OCI-M1 (cell line): ENCODE results near the gene LRRC59.

Experiments
- DNase-seq: peaks from one replicate; lab custom pipeline; 2025; lab: John Stamatoyannopoulos, UW

The LRRC59 gene

DNA sequence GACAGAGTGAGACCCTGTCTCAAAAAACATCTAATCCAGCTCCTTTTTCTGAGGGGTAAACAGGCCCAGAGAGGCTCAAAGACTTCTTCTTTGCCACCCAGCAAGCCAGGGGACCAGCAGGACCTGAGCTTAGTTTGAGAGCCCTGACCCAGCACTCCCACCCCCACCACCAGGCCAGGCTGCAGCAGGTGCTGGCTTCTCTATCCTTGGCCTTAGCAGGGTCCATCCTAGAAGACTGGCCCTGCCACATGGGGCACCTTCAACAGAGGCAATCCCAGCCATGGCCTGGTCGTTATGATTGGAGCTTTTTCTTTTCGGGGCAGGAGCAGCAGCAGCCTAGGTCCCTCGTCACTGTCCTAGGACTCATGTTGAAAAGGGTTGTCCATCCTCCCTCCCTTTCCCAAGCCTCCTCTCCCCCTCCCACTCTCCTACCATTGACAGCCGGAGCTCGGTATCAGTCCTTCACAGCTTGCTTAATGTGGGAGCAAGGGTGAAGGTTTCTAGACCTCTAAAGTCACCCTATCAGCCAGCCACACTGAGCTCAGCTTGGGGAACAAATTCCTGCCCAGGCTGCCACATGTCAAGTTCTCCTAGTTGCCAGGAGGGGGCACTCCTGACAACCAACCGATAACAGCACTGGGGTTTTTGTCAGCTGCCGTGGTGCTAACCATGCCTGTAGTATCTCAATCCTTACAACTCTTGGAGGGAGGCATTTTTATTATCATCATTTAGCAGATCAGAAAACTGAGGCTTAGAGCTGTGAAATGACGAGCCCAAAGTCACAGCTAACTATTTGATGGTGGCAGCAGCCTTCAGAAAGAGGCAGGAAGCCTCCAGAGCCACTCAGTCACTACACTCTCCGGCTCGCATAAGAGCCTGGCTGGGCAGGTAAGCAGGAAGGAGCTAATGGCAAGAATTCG, 35.5 kb downstream of the LRRC59 start:
- peak; percentile 90 for DNase-seq

DNA sequence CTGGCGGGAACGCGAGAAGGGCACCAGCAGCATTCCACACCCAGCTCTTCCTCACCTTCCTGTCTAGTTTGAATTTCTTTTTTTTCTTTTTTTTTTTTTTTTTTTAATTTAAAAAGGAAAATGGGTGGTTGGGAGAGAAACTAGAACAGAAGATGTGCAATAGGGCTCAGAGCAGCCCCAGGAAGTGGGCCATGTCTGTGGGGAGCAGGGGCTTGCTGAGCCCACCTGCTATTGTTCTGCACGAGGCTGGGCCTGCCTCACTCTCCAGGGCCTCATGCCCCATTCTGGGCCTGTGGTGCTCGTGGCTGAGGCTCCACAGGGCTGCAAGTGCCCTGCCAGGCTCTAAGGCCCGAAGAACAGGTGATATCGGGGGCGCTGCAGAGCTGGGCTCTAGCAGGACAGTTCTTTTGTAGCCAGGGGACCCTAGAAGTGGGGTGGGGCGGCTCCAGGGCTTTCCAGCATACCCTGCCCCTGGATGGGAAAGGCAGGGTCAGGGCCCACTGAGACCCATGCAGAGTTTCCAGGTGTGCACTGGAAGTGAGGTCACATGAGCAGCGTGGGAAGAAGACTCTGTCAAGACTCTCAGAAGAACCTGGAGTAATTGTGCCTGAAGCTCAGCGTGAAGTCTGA, 36.7 kb downstream of the LRRC59 start:
- DNase-seq: no peak

DNA sequence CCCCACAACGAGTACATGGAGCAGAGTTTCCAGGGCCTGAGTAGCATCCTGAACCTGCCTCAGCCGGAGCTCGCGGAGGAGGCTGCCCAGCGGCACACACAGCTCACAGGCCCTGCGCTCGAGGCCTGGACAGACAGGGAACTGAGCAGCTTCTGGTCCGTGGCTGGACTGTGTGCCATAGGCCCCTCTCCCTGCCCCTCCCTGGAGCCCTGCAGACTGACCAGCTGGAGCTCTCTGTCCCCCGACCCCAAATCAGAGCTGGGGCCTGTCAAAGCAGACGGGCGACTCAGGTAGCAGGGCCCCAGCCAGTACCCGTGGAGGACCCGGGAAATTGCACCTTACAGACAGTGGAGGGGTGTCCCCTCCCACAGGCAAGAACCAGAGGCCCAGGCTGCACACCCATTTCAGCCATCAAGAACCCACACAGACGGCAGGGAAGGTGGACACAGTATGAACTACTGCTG, 37.3 kb downstream of the LRRC59 start:
- DNase-seq: no peak

DNA sequence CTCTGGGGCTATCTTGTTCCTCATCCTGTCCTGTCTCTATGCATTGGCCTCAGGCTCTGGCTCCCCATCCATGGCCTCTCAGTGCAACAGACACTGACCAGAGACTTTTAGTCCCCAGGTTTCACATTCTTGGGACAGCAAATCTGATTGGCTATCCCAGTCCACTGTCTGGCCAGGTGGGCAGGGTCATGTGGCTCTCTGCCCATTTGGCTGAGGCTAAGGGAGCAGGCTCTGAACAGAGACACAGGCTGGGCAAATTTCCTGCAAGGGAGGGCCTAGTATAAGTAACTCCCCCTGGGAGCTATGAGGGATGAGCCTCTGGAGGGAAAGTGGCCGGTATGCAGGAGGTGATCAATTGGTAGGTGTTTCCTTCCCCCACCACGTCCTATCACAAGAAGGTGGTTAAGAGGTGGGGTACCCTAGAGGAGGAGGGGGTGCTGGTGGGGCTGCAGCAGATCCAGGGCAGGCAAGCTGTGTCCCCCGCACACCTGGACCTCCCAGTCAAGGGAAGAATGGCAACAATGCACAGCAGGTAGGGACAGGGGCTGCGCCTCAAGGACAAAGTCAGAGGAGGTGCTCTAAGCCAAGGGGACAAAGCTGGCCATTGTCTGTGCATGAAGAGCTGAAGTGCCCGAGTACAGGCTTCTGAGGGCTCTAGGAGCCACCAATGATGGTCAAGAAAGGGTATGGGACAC, 38.2 kb downstream of the LRRC59 start:
- no peak for DNase-seq

DNA sequence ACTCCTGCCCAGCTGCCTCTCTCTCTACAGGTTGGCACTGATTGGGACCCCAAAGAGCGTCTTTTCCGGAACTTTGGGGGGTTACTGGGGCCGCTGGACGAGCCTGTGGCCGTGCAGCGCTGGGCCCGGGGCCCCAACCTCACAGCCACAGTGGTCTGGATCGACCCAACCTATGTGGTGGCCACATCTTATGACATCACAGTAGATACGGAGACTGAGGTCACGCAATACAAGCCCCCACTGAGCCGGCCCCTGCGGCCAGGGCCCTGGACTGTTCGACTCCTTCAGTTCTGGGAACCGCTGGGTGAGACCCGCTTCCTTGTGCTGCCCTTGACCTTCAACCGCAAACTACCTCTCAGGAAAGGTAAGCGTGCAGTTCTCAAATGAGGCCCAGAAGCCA, 39.1 kb downstream of the LRRC59 start:
- DNase-seq: no peak

DNA sequence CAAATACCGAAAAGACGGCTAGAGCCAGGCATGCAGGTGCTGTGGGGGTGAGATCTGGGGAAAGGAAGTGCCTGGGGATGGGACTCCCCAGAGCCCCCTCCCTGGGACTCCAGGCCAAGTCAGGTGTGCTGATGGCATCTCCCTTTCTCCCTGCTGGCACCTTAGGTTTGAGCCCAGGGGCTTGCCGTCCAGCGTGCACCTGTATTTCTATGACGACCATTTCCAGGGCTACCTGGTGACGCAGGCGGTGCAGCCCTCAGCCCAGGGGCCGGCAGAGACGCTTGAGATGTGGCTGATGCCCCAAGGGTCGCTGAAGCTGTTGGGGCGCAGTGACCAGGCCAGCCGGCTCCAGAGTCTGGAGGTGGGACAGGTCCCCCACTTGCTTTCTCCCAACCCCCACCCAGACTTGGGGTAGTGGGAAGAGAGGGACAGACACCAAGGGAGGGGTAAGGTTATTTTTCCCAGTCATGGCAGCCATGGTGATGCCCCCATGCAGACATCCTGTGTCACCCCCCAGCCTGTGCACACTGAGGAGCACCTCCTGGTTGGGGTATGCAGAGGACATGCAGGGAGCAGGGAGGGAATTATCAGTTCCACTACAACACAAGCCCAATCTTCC, 40.3 kb downstream of the LRRC59 start:
- DNase-seq: no peak

DNA sequence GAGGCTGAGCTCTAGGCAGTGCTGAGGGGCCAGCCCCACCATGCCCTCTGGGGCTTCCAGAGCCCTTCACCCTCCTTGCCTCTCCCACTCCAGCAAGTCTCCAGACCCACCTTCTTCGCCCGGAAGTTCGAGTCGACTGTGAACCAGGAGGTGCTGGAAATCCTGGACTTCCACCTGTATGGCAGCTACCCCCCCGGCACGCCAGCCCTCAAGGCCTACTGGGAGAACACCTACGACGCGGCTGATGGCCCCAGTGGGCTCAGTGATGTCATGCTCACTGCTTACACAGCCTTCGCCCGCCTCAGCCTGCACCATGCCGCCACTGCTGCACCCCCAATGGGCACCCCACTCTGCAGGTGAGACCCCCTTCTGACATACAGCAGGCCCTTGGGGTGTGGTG, 40.9 kb downstream of the LRRC59 start:
- DNase-seq: no peak

DNA sequence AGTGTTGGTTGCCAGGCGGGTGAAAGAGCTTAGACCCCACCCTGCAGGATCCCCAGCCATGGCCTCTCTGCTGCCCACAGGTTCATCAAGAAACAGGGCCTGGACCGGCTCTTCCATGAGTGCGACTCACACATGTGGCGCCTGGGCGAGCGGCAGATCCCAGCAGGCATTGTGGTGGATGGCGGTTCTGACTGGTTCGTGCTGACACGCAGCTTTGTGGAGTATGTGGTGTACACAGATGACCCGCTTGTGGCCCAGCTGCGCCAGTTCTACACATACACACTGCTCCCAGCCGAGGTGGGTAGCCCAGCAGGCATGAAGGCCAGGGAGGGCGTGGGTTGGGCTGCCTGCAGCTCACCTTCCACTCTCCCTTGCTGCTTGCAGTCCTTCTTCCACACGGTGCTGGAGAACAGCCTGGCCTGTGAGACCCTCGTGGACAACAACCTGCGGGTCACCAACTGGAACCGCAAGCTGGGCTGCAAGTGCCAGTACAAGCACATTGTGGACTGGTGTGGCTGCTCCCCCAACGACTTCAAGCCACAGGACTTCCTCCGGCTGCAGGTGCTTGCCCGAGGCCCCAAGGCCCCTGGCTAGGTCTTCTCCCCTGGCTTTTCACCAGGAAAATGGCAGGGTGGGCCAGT, 41.5 kb downstream of the LRRC59 start:
- DNase-seq: no peak

DNA sequence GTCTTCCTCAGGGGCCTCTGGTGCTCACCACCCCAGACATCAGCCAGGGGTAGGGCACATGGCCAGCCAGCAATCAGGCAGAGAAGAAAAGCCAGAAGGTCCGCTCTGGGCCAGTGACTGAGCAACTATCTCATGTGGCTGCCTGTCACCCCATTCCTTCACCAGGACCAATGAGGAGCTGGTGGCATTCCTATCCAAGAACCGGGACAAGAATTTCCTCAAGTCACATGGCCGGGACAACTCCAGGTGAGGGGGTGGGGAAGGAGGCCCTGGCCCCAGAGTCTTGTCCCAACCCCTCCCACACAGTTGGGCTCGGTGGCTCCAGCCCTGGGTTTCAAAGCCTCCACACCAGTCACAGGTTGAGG, 42.0 kb downstream of the LRRC59 start:
- DNase-seq: no peak

DNA sequence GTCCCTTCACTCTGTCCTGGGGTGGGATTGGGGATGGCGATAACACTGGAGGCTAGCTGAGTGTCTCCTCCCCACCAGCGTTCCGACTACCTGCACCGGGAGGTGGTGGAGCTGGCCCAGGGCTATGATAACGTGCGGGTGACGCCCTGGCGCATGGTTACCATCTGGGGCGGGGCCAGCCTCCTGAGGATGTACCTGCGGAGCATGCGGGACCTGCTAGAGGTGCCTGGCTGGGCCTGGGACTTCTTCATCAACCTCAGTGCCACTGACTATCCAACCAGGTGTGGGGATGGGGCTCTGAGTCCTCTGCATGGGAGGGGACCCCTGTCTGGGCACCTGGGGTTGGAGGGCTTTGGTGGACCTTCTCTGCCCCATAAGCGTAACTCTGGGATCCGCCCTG, 42.5 kb downstream of the LRRC59 start:
- DNase-seq: no peak

DNA sequence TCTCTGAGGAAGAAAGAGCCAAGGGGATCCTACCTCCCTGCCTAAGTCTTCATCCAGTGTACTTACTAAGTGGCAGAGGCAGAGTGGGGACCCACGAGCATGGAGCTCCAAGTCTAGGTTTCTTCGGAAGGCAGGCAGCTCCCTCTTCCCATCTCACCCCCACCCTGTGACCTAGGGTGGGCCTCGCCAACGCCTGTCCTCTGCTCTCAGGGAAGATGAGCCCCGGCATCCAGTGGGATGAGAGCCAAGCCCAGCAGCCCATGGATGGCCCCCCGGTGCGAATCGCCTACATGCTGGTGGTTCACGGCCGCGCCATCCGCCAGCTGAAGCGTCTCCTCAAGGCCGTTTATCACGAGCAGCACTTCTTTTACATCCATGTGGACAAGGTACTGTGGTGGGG, 43.1 kb downstream of the LRRC59 start:
- no peak for DNase-seq

DNA sequence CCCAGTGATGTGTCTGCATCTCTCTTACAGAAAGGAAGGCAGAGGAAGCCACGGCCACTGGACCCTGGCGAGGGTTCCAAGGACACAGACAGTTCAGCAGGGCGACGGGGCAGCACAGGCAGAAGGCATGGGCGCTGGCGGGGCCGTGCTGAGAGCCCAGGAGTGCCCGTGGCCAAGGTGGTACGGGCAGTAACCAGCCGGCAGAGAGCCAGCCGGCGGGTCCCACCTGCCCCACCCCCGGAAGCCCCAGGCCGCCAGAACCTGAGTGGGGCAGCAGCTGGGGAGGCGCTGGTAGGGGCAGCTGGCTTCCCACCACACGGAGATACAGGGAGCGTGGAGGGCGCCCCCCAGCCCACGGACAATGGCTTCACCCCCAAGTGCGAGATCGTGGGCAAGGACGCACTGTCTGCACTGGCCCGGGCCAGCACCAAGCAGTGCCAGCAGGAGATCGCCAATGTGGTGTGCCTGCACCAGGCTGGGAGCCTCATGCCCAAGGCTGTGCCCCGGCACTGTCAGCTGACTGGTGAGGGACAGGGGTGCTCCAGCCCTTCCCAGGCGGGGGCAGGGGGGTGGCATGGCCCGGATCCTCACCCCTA, 43.6 kb downstream of the LRRC59 start:
- no peak for DNase-seq

DNA sequence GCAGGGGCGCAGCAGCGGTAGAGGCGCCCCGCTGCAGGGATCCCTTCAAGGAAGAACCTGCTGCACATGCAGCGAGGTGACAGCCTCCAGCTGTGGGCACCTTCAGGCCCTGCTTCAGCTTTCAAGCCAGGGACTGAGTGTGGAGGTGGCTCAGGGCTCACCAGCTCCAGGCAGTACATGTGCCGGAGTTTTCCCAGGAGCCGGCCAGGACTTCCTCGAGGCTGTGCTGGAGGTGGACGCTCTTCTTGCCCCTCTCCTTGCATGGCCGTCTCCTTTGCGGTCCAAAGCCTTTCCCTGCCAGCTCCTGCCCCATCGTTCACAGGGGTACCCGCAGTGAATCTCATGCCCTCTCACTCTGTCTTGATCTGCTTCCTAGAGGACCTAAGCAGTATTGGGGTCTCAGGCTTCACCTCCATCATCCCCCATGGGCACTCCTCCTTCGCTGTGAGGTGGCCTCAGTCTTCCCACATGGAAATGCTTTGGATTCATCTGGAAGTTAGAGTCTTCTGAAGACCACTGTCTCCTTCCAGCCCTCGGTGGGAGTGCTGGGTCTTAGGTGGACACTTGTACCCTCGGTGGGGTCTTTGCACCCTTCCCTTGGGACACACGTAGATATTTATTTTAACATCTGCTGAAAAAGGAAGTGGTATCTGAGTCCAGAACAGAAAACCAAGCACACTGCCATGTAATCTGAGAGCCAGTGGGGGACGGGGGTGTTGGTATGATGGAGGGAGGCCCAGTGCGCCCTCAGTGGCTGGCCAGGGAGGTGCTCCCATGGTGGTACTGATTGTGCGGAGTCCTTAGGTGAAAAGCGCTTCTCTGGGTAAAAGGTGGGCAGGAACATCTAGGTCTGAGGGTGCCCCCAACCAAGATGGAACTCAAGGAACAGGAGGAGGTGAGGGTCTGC, 44.4 kb downstream of the LRRC59 start:
- no peak for DNase-seq

DNA sequence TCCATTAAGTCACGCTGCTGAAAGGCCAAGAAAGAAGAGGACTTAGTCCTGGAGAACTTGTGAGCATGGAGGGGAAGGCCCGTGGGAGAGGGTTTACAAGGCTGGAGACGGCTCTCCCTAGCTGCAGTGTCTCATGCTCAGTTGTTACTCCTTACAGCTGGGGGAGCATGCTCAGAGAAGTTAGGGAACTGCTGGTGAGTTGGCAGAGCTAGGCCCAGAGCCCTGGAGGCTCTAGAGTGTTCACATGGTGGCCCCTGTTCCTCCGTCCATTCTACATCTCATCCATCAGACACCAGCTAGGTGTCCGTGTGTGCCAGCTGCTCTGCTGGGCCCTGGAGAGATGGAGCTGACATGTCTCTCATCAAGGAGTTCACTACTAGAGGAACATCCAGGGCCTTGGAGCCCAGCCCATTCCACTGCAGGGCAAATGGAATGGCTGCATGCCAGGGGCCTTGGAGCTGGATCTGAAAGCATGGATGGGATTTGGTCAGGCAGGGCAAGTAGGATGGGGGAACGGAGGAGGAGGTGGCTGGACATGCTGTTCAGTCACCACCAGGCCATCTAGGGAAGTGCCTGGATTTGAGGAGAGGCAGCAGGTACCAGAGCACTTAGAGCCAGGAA, 45.1 kb downstream of the LRRC59 start:
- no peak for DNase-seq

DNA sequence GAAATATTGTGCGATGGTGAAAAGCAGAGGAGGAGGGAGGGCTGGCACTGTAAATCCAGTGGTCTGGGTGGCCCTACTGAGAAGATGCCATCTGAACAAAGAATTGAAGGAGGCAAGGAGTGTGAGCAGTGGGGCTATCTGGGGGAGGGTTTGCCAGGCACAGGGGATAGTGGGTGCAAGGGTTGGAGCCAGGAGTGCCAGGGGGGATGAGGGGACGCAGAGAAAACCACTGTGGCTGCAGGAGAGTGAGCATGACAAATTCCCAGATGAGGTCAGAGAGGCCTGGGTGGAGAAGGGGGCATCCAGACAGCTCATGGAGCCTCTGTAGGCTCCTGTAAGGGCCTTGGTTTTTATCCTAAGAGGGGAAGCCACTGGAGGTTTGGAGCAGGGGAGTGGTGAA, 46.6 kb downstream of the LRRC59 start:
- no peak for DNase-seq

DNA sequence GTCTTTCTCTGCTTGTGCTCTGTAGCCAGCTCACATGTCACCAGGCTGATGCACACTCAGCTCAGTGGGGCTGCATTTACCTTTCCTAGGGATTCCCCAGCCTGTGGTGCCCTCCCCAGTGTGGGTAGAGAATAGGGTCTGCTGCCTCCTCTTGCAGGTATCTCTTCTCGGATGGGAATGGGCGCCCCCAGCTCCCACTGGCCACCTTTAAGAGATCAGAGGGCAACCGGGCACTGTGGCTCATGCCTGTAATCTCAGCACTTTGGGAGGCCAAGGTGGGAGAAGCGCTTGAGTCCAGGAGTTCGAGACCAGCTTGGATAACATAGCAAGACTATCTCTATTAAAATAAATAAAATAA, 48.1 kb downstream of the LRRC59 start:
- no peak for DNase-seq

DNA sequence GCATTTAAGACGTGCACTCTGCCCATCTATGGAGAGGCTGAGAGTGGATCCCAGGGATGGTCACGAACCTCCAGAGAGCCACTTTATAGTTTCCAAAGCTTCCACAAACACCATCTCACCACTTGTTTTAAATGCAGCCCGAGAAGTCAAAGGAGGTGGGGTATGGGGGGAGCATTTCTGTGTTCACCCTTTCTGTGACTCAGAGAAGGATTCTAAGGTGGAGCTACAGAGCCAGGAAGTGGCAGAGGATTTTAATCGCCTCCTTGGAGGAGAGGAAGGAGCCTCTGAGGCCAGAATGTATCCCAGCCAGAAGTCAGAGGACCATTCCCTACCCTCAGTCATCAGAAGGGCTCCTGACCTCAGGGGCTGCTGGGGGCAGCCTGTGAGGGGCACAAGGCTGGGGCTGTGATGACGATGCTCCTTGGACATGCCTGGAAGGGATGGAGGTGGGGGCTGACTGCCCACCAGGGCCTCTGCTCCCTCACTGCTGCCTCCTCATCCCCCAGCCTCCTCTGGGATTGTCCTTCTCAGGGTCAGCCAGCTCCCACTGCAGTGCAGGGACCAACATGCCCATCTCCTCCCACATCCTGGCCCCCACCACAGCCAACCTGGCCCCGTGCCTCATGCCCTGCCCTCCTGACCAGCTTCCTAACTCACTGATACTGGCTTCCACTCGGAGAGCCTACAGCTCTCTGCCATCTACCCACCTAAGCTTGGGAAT, 48.6 kb downstream of the LRRC59 start:
- DNase-seq: no peak

DNA sequence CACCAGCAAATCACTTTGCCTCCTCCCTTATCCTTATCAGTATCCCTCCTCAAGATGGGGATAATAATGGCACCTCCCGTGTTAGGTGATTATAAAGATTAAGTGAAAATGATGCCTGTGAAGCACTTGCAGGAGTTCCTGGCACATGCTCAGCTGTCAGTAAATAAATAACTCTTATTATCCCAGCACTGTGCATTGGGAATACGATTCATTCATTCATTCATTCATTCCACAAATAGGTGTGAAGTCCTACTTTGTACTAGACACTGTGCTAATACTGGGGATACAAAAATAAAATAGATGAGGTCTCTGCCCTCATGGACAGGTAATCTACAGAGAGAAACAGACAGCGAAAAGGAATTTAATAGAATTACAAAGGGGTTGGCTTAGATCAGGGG, 49.4 kb downstream of the LRRC59 start:
- no peak for DNase-seq

DNA sequence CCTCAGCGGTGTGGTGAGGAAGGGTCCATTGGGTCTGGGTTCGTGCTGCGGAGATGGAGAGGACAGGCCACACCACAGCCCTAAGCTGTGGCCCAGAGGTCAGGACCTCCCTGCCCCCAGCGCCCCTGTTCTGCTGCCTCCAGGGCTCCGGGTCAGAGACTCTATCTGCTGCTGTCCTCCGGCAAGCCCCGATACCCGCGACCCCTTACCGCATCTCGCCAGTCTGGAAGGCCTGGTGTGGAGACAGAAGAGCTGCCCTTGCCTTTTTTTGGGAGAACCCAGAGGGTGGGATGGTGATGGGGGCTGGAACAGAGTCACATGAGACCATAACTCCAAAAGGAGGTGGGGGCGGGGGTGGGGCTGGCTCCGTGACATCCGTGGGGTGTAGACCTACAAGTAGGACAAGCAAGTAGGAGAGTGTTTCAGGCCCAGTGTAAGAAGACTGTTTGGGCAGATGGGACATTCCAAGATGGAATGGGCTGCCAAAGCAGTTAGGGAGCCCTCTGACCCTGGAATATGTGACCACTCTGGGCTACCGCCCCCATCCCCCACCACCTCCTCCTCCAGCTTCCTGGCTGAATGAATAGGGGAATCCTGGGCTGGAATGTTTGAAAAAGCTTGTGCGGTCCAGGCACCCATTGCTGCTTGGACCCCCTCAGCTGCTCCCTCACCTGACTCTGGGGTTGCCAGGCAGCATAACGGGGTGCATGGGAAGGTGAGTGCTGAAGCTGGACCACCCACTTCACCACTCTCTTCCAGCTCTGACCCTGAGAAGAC, 50.0 kb downstream of the LRRC59 start:
- no peak for DNase-seq
